ENCODE results near the gene KRTAP2-2.

KRTAP2-2 gene

DNA sequence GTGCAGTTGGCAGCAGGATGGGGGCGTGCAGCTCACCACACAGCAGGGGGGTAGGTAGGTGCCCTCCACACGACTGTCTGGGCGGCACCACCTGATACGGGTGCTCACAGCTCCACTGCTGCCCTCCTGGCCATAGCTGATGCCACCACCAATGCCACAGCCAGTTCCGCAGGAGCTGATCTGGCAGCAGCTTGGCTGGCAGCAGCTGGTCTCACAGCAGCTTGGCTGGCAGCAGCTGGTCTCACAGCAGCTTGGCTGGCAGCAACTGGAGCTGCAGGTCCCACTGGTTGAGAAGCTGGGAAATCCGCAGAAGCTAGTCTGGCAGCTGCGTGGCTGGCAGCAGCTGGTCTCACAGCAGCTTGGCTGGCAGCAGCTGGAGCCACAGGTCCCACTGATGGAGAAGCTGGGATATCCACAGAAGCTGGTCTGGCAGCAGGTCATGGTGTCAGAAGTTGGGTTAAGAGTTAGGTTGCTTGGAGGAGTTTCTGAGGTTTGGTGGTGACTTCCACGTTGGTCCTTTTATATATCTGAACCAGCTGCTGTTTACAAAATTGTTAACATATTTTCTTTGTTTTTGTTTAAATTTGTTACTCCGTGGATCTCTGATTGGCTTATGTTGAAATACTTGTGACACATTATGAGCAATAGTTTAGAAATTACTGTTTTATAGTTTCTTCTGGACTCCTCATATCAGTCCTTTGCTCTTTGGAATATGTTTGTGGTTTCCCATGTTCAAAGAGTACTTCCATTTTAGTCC, 28.1 kb downstream of the KRTAP2-2 start, which contains the start of gene KRTAP1-5:
Gene KRTAP1-5 (minus strand): TSS at position 494 of the 757 bp plus-strand sequence. CDS start 53 bp downstream, at position 441.
- Mint-ChIP-seq H3K27ac (no peak within 1 kb of the TSS), H3K4me1 (ENCODE audit: low read depth in 2 of 2) (no peaks in the 10 kb centered on the region), H3K36me3 (ENCODE audit: insufficient read depth) (no peaks in the 10 kb centered on the region), H3K4me3 (no peak within 1 kb of the TSS), H3K9me3 (no peaks in the 10 kb centered on the region), H3K27me3 (peaks cover 61 to 69% of the 10 kb centered on the region in 2 donors)
- ATAC-seq (replicated peaks), result no peak
- no peak for DNase-seq

DNA sequence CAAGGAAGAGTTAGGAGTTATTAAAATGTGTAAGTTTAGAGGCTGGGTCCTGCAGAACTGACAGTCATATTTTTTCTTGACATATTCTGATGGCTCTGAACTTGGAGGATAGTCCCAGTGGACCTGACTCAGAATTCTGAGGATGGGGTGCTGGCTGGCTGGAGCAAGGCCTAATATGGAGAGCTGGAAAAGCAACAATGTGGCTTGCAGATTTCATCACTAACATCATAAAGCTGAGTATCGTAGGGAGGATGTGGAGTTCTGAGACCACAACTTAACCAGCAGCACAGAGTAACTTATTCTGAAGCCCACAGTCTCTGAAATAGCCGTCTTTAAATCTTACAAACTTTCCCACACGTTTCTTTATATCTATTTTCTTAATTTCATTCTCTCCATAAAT, 30.3 kb downstream of the KRTAP2-2 start:
- Mint-ChIP-seq H3K36me3 (ENCODE audit: insufficient read depth) (no peaks in the 10 kb centered on the region), H3K27ac (no peak overlapping the region), H3K9me3 (no peaks in the 10 kb centered on the region), H3K4me3 (no peak overlapping the region), H3K27me3 (peaks cover 55 to 56% of the 10 kb centered on the region in 2 donors), H3K4me1 (ENCODE audit: low read depth in 2 of 2) (no peaks in the 10 kb centered on the region)
- ATAC-seq (replicated peaks) (no peak), DNase-seq (no peak)

DNA sequence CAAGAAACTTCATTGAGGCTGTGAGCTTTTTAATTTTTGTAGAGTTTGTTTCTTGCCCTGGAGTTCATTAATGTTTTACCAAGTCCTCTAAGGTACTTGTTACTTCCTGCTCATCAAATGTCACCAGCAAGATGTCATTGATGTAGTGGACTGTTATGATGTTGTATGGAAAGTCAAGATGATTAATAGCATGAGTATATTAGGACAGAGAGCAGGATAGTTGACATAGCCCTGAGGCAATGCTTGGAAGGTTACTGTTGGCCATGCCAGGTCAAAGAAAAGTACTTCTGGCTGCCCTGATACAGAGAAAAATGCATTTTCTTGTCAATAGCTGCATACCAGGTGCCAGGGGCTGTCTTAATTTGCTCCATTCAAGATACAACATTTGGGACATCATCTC, 34.7 kb downstream of the KRTAP2-2 start:
- Mint-ChIP-seq H3K27ac (no peak overlapping the region), H3K36me3 (ENCODE audit: insufficient read depth) (no peaks in the 10 kb centered on the region), H3K4me1 (ENCODE audit: low read depth in 2 of 2) (no peaks in the 10 kb centered on the region)

GRCh38 chr17:41019415-41019814, 35.6 kb downstream of the KRTAP2-2 start:
- no peaks in the 10 kb centered on the region for H3K36me3 Mint-ChIP-seq (ENCODE audit: insufficient read depth)
- H3K4me3 Mint-ChIP-seq, result no peak overlapping the region

More for the DNA sequence above, 34.7 kb downstream of the KRTAP2-2 start:
- DNase-seq (no peak), ATAC-seq (replicated peaks) (no peak)
- no peaks in the 10 kb centered on the region for H3K9me3 Mint-ChIP-seq
- H3K27me3 Mint-ChIP-seq, result peaks cover 36 to 48% of the 10 kb centered on the region in 2 donors
- H3K4me3 Mint-ChIP-seq, result no peak overlapping the region

GRCh38 chr17:41018541-41018940, 36.5 kb downstream of the KRTAP2-2 start:
- Mint-ChIP-seq H3K9me3 (no peaks in the 10 kb centered on the region), H3K27me3 (peaks cover 39 to 55% of the 10 kb centered on the region in 2 donors), H3K4me1 (ENCODE audit: low read depth in 2 of 2) (no peaks in the 10 kb centered on the region), H3K36me3 (ENCODE audit: insufficient read depth) (no peaks in the 10 kb centered on the region), H3K27ac (no peak overlapping the region), H3K4me3 (no peak overlapping the region)
- no peak for ATAC-seq (replicated peaks)
- no peak for DNase-seq

More at GRCh38 chr17:41019415-41019814, 35.6 kb downstream of the KRTAP2-2 start:
- Mint-ChIP-seq H3K27ac (no peak overlapping the region), H3K9me3 (no peaks in the 10 kb centered on the region), H3K27me3 (peaks cover 39 to 55% of the 10 kb centered on the region in 2 donors), H3K4me1 (ENCODE audit: low read depth in 2 of 2) (no peaks in the 10 kb centered on the region)
- DNase-seq, result no peak
- no peak for ATAC-seq (replicated peaks)

- Mint-ChIP-seq H3K4me1 (ENCODE audit: low read depth in 2 of 2) (no peaks in the 10 kb centered on the region), H3K4me3 (no peak overlapping the region), H3K36me3 (ENCODE audit: insufficient read depth) (no peaks in the 10 kb centered on the region), H3K27ac (no peak overlapping the region), H3K27me3 (peaks cover 24 to 45% of the 10 kb centered on the region in 2 donors), H3K9me3 (no peaks in the 10 kb centered on the region)
- ATAC-seq (replicated peaks), result no peak
- no peak for DNase-seq
Measured at GRCh38 chr17:41016578-41017215, 38.3 kb downstream of the KRTAP2-2 start.

- Mint-ChIP-seq H3K27ac (no peak overlapping the region), H3K36me3 (ENCODE audit: insufficient read depth) (no peaks in the 10 kb centered on the region), H3K9me3 (no peaks in the 10 kb centered on the region), H3K4me1 (ENCODE audit: low read depth in 2 of 2) (no peaks in the 10 kb centered on the region), H3K4me3 (no peak overlapping the region), H3K27me3 (peaks cover 20 to 40% of the 10 kb centered on the region in 2 donors)
- no peak for DNase-seq
- ATAC-seq (replicated peaks), result no peak
Measured at GRCh38 chr17:41015454-41015853, 39.6 kb downstream of the KRTAP2-2 start.

- Mint-ChIP-seq H3K27me3 (peaks cover 22 to 46% of the 10 kb centered on the region in 2 donors), H3K36me3 (ENCODE audit: insufficient read depth) (no peaks in the 10 kb centered on the region), H3K27ac (no peak overlapping the region), H3K4me3 (no peak overlapping the region), H3K9me3 (no peaks in the 10 kb centered on the region), H3K4me1 (ENCODE audit: low read depth in 2 of 2) (no peaks in the 10 kb centered on the region)
- ATAC-seq (replicated peaks), result no peak
- no peak for DNase-seq
Measured at GRCh38 chr17:41013606-41014005, 41.4 kb downstream of the KRTAP2-2 start.

- no peaks in the 10 kb centered on the region for H3K36me3 Mint-ChIP-seq (ENCODE audit: insufficient read depth)
Measured at GRCh38 chr17:41013181-41013580, 41.8 kb downstream of the KRTAP2-2 start.

GRCh38 chr17:41012326-41013120, 42.5 kb downstream of the KRTAP2-2 start:
- ATAC-seq (replicated peaks), result no peak
- no peak for DNase-seq
- no peak overlapping the region for H3K4me3 Mint-ChIP-seq

More at GRCh38 chr17:41013181-41013580, 41.8 kb downstream of the KRTAP2-2 start:
- no peaks in the 10 kb centered on the region for H3K4me1 Mint-ChIP-seq (ENCODE audit: low read depth in 2 of 2)
- no peak overlapping the region for H3K27ac Mint-ChIP-seq
- no peak overlapping the region for H3K4me3 Mint-ChIP-seq
- DNase-seq, result no peak
- no peaks in the 10 kb centered on the region for H3K9me3 Mint-ChIP-seq
- ATAC-seq (replicated peaks), result no peak
- peaks cover 26 to 49% of the 10 kb centered on the region in 2 donors for H3K27me3 Mint-ChIP-seq

GRCh38 chr17:41010441-41010840, 44.6 kb downstream of the KRTAP2-2 start:
- ATAC-seq (replicated peaks) (no peak), DNase-seq (no peak)
- H3K36me3 Mint-ChIP-seq (ENCODE audit: insufficient read depth), result no peaks in the 10 kb centered on the region
- H3K9me3 Mint-ChIP-seq, result no peaks in the 10 kb centered on the region
- H3K27me3 Mint-ChIP-seq, result peaks cover 15 to 26% of the 10 kb centered on the region in 2 donors
- H3K27ac Mint-ChIP-seq, result no peak overlapping the region
- no peak overlapping the region for H3K4me3 Mint-ChIP-seq
- no peaks in the 10 kb centered on the region for H3K4me1 Mint-ChIP-seq (ENCODE audit: low read depth in 2 of 2)

More at GRCh38 chr17:41012326-41013120, 42.5 kb downstream of the KRTAP2-2 start:
- Mint-ChIP-seq H3K4me1 (ENCODE audit: low read depth in 2 of 2) (no peaks in the 10 kb centered on the region), H3K27me3 (peaks cover 23 to 44% of the 10 kb centered on the region in 2 donors), H3K36me3 (ENCODE audit: insufficient read depth) (no peaks in the 10 kb centered on the region), H3K9me3 (no peaks in the 10 kb centered on the region), H3K27ac (no peak overlapping the region)

GRCh38 chr17:41009936-41010335, 45.1 kb downstream of the KRTAP2-2 start:
- Mint-ChIP-seq H3K4me1 (ENCODE audit: low read depth in 2 of 2) (no peaks in the 10 kb centered on the region), H3K36me3 (ENCODE audit: insufficient read depth) (no peaks in the 10 kb centered on the region), H3K27ac (no peak overlapping the region), H3K9me3 (no peaks in the 10 kb centered on the region), H3K27me3 (peaks cover 10 to 20% of the 10 kb centered on the region in 2 donors), H3K4me3 (no peak overlapping the region)
- no peak for ATAC-seq (replicated peaks)
- DNase-seq, result no peak

DNA sequence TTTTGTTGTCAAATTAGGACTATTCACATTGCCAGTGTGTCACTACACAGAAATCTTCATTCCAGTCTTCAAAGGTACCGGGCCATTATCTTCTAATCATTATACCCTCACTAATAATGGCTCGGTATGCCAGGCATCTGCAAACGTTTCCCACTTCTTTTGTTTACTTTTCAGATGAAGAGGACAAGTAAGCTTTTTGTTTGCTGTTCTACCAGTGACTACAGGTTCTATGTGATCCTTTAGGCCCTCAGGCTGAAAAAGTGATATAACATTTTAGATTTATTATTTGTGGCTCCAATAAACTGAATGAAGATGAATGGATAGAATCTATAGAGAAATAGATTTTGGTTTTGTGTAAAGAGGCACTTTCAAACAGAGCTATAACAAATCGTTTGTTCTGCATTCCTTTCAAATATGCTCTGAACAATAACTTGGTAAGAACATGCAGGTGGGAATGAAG, 45.7 kb downstream of the KRTAP2-2 start:
- DNase-seq, result no peak
- Mint-ChIP-seq H3K4me1 (ENCODE audit: low read depth in 2 of 2) (no peaks in the 10 kb centered on the region), H3K4me3 (no peak overlapping the region), H3K9me3 (no peaks in the 10 kb centered on the region), H3K27ac (no peak overlapping the region), H3K36me3 (ENCODE audit: insufficient read depth) (no peaks in the 10 kb centered on the region), H3K27me3 (peaks cover 7 to 23% of the 10 kb centered on the region in 2 donors)
- ATAC-seq (replicated peaks), result no peak

All from effector memory CD8-positive, alpha-beta T cell (primary cell).